SK-N-SH treated with all-trans-retinoic acid at 6 μM for 48 hours (cell line): ENCODE data around the gene CACNB2.
"Not testable (repeated sequence)": the region's sequence is repeated elsewhere in the genome, so short reads cannot be mapped to it uniquely, and the experiment has no call there.

Source experiments
- ATAC-seq: fragments of 200-7000 bp; cut with Tn5 transposase; 3 replicates; pipeline ENCODE4 v1.9.1; 2020; ENCODE audit warnings: mild to moderate bottlenecking, moderate library complexity
- ARNTL ChIP-seq: fragments of 450-650 bp; formaldehyde crosslinking; IDR thresholded peaks from 2 replicates; pipeline ENCODE4 v1.5.0; 2020; ENCODE audit warnings: low read depth, mild to moderate bottlenecking, moderate library complexity, borderline replicate concordance
- BACH2 ChIP-seq: fragments of 250-450 bp; sonication (Bioruptor Pico); IDR thresholded peaks from 2 replicates; pipeline ENCODE4 v1.9.0; 2021; ENCODE audit warnings: mild to moderate bottlenecking, borderline replicate concordance
- CREB5 ChIP-seq: fragments of 250-450 bp; sonication (Bioruptor Pico); IDR thresholded peaks from 2 replicates; pipeline ENCODE4 v1.5.1; 2020; ENCODE audit warnings: low read depth, mild to moderate bottlenecking, moderate library complexity
- CSDC2 ChIP-seq: fragments of 250-450 bp; sonication (Bioruptor Pico); IDR thresholded peaks from 2 replicates; pipeline ENCODE4 v1.5.0; 2020; ENCODE audit warnings: mild to moderate bottlenecking, moderate library complexity
- GLIS3 ChIP-seq: fragments of 250-450 bp; sonication (Bioruptor Pico); IDR thresholded peaks from 2 replicates; pipeline ENCODE4 v1.5.0; 2020; ENCODE audit warnings: mild to moderate bottlenecking, moderate library complexity
- ISL1 ChIP-seq: fragments of 250-450 bp; sonication (Bioruptor Pico); IDR thresholded peaks from 2 replicates; pipeline ENCODE4 v2.1.2; 2022; ENCODE audit warnings: mild to moderate bottlenecking, moderate library complexity
- OSR1 ChIP-seq: fragments of 250-450 bp; sonication (Bioruptor Pico); IDR thresholded peaks from 2 replicates; pipeline ENCODE4 v1.8.0; 2022; ENCODE audit warnings: moderate library complexity, mild to moderate bottlenecking, inconsistent platforms
- PATZ1 ChIP-seq: fragments of 250-450 bp; sonication (Bioruptor Pico); IDR thresholded peaks from 2 replicates; pipeline ENCODE4 v1.8.0; 2020; ENCODE audit warnings: mild to moderate bottlenecking, moderate library complexity, borderline replicate concordance
- POU6F1 ChIP-seq: fragments of 250-450 bp; sonication (Bioruptor Pico); IDR thresholded peaks from 2 replicates; pipeline ENCODE4 v1.8.0; 2021; ENCODE audit warnings: low read depth, mild to moderate bottlenecking, moderate library complexity, borderline replicate concordance
- PPARA ChIP-seq: fragments of 250-450 bp; sonication (Bioruptor Pico); IDR thresholded peaks from 2 replicates; pipeline ENCODE4 v1.5.0; 2020; ENCODE audit warnings: mild to moderate bottlenecking, borderline replicate concordance
- RARB ChIP-seq: fragments of 250-450 bp; sonication (Bioruptor Pico); IDR thresholded peaks from 2 replicates; pipeline ENCODE4 v1.8.0; 2021; ENCODE audit warnings: mild to moderate bottlenecking, moderate library complexity
- SNAI2 ChIP-seq: fragments of 250-450 bp; sonication (Bioruptor Pico); IDR thresholded peaks from 2 replicates; pipeline ENCODE4 v1.5.0; 2020; ENCODE audit warnings: mild to moderate bottlenecking, moderate library complexity
- TCF4 ChIP-seq: fragments of 250-450 bp; sonication (Bioruptor Pico); IDR thresholded peaks from 2 replicates; pipeline ENCODE4 v1.8.0; 2021; ENCODE audit warnings: mild to moderate bottlenecking, moderate library complexity, borderline replicate concordance
- TOX ChIP-seq: fragments of 250-450 bp; sonication (Bioruptor Pico); IDR thresholded peaks from 2 replicates; pipeline ENCODE4 v1.8.0; 2021; ENCODE audit warnings: mild to moderate bottlenecking, moderate library complexity, borderline replicate concordance
- ZC3H10 ChIP-seq: fragments of 250-450 bp; sonication (Bioruptor Pico); IDR thresholded peaks from 2 replicates; pipeline ENCODE4 v1.5.1; 2021; ENCODE audit warnings: mild to moderate bottlenecking, moderate library complexity
- ZFP3 ChIP-seq: fragments of 250-450 bp; sonication (Bioruptor Pico); IDR thresholded peaks from 2 replicates; pipeline ENCODE4 v1.5.0; 2020; ENCODE audit warnings: mild to moderate bottlenecking, moderate library complexity
- ZFP30 ChIP-seq: fragments of 450-650 bp; formaldehyde crosslinking; IDR thresholded peaks from 2 replicates; pipeline ENCODE4 v1.5.0; 2022; ENCODE audit warnings: mild to moderate bottlenecking, moderate library complexity
- ZNF565 ChIP-seq: fragments of 450-650 bp; formaldehyde crosslinking; conservative IDR thresholded peaks from 2 replicates; pipeline ENCODE4 v1.5.0; 2020; ENCODE audit warnings: low read depth, mild to moderate bottlenecking, moderate library complexity
- ZNF70 ChIP-seq: fragments of 450-650 bp; formaldehyde crosslinking; IDR thresholded peaks from 2 replicates; pipeline ENCODE4 v1.5.0; 2020; ENCODE audit warnings: mild to moderate bottlenecking, moderate library complexity
- ZNF8 ChIP-seq: fragments of 450-650 bp; formaldehyde crosslinking; IDR thresholded peaks from 2 replicates; pipeline ENCODE4 v1.5.0; 2020; ENCODE audit warnings: mild to moderate bottlenecking, moderate library complexity

CACNB2 gene

GRCh38 chr10:18144396-18144795 lies 4.2 kb downstream of the CACNB2 start:
- no peak for ATAC-seq
- TF ChIP-seq ZC3H10 = no peak
- no peak for TF ChIP-seq BACH2 (CRISPR knock-in tag)
- TF ChIP-seq, all 23 proteins: peak for 0

GRCh38 chr10:18144928-18145327 lies 4.7 kb downstream of the CACNB2 start:
- no peak for ATAC-seq
- TF ChIP-seq CREB5 (CRISPR knock-in tag) = no peak
- TF ChIP-seq TCF4 (CRISPR knock-in tag) = 0 out of 2 replicates have a peak, but pooled peaks have one; percentile 38
- TF ChIP-seq, all 23 proteins: peak for 1

GRCh38 chr10:18145652-18146051 lies 5.4 kb downstream of the CACNB2 start:
- no peak for ATAC-seq
- TF ChIP-seq TOX (CRISPR knock-in tag) = no peak

GRCh38 chr10:18149196-18149800 lies 9.1 kb downstream of the CACNB2 start:
- TF ChIP-seq TOX (CRISPR knock-in tag) = no peak
- no peak for TF ChIP-seq ZC3H10
- no peak for TF ChIP-seq ZNF565 (CRISPR knock-in tag)
- TF ChIP-seq ISL1 (CRISPR knock-in tag) = 0 out of 2 replicates have a peak, but pooled peaks have one; percentile 52
- TF ChIP-seq POU6F1 (CRISPR knock-in tag) = no peak
- TF ChIP-seq ARNTL = no peak
- no peak for TF ChIP-seq BACH2 (CRISPR knock-in tag)
- no peak for TF ChIP-seq ZFP30
- TF ChIP-seq TCF4 (CRISPR knock-in tag) = peak; percentile 70
- no peak for ATAC-seq

- TF ChIP-seq RARB (no peak), TCF4 (CRISPR knock-in tag) (no peak), CSDC2 (CRISPR knock-in tag) (no peak), OSR1 (CRISPR knock-in tag) (no peak), BACH2 (CRISPR knock-in tag) (no peak), PPARA (no peak), PATZ1 (CRISPR knock-in tag) (no peak), ZNF8 (CRISPR knock-in tag) (no peak), ZNF70 (CRISPR knock-in tag) (no peak), GLIS3 (CRISPR knock-in tag) (no peak), ZC3H10 (no peak), ARNTL (no peak), ISL1 (CRISPR knock-in tag) (no peak), SNAI2 (CRISPR knock-in tag) (no peak), ZFP3 (no peak)
- no peak for ATAC-seq
These were observed 11.2 kb downstream of the CACNB2 start for GRCh38 chr10:18151356-18151890.

- not testable (repeated sequence) for ATAC-seq
These were observed 13.2 kb downstream of the CACNB2 start for GRCh38 chr10:18153381-18153780.
